Keratinocyte (primary cell): ENCODE results near the gene ABCD2.

Experiments used
- EZH2 ChIP-seq: IDR thresholded peaks from one replicate; pipeline ENCODE4 v1.6.1; 2012; ENCODE audit warnings: inconsistent platforms, mild to moderate bottlenecking, low read length, moderate library complexity
- TF ChIP-seq, protein P1 (sequence below), 3 experiments: IDR thresholded peaks in 1 of 3; conservative IDR thresholded peaks in 1 of 3; optimal IDR thresholded peaks in 1 of 3; 2 replicates in 2 of 3; 3 replicates in 1 of 3; pipeline versions ENCODE3 to v1.5.1; 2011; ENCODE audit warnings: low read length in 3 of 3, mild to moderate bottlenecking in 3 of 3, moderate library complexity in 2 of 3, control low read depth in 1 of 3, inconsistent platforms in 1 of 3; ENCODE audit not compliant: insufficient read depth in 2 of 3; ENCODE audit errors: extremely low read depth in 1 of 3

DNA sequence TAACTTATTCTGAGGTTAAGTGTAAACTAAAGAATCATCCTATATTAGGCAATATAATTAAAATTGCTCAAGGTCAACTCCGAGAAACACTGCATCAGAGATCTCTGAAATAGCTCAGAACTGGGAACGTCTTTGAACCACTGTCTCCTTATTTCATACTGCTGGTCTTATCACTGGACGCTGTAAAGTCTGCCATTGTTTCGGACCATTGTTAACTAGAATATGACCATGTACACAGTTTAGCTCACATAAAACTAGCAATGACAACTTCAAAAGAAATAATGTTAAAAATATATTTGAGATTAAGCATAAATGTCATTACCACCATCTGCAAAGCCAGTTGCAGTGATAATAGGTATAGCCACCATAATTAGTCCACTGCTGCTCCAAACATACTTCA lies 2.9 kb downstream of the ABCD2 start:
- TF ChIP-seq, protein P1, sequence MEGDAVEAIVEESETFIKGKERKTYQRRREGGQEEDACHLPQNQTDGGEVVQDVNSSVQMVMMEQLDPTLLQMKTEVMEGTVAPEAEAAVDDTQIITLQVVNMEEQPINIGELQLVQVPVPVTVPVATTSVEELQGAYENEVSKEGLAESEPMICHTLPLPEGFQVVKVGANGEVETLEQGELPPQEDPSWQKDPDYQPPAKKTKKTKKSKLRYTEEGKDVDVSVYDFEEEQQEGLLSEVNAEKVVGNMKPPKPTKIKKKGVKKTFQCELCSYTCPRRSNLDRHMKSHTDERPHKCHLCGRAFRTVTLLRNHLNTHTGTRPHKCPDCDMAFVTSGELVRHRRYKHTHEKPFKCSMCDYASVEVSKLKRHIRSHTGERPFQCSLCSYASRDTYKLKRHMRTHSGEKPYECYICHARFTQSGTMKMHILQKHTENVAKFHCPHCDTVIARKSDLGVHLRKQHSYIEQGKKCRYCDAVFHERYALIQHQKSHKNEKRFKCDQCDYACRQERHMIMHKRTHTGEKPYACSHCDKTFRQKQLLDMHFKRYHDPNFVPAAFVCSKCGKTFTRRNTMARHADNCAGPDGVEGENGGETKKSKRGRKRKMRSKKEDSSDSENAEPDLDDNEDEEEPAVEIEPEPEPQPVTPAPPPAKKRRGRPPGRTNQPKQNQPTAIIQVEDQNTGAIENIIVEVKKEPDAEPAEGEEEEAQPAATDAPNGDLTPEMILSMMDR (optimal IDR thresholded peaks at IDR 0.05 in 1 of 3, IDR thresholded peaks at IDR 0.05 in 1 of 3, conservative IDR thresholded peaks at IDR 0.05 in 1 of 3; ENCODE audit: extremely low read depth in 1 of 3, insufficient read depth in 2 of 3, low read length in 3 of 3), result no peak
- TF ChIP-seq EZH2, result no peak
